Body of pancreas (tissue), 4 donors: ENCODE results near the gene OTULINL.

ENCODE experiments used
- CTCF ChIP-seq, 7 experiments: fragments of 450-650 bp in 4 of 7; fragments of 200-600 bp in 3 of 7; sonication (generic) in 3 of 7; IDR thresholded peaks; one replicate each; pipeline ENCODE4 v1.5.1; 2016 to 2019; ENCODE audit warnings: antibody characterized with exemption in 7 of 7
- POLR2A ChIP-seq, 3 donors: fragments of 450-650 bp; IDR thresholded peaks; one replicate each; pipeline ENCODE4 v1.6.1; 2016; ENCODE audit warnings: antibody characterized with exemption in 3 of 3, mild to moderate bottlenecking in 2 of 3

GRCh38 chr5:14581106-14581890 lies at the start of gene OTULINL:
- no peak for TF ChIP-seq CTCF (IDR thresholded peaks at IDR 0.05)
- TF ChIP-seq POLR2A (IDR thresholded peaks at IDR 0.05): peak in 2 of 3 donors; percentile 18 to 29
